HG03095 (cell line): ENCODE results near the gene CDH4.

Experiments used
- ATAC-seq: cut with Tn5 transposase; IDR thresholded peaks from one replicate; pipeline ENCODE4 v1.9.1; 2021; ENCODE audit warnings: moderate library complexity; ENCODE audit not compliant: unreplicated experiment

The CDH4 gene

DNA sequence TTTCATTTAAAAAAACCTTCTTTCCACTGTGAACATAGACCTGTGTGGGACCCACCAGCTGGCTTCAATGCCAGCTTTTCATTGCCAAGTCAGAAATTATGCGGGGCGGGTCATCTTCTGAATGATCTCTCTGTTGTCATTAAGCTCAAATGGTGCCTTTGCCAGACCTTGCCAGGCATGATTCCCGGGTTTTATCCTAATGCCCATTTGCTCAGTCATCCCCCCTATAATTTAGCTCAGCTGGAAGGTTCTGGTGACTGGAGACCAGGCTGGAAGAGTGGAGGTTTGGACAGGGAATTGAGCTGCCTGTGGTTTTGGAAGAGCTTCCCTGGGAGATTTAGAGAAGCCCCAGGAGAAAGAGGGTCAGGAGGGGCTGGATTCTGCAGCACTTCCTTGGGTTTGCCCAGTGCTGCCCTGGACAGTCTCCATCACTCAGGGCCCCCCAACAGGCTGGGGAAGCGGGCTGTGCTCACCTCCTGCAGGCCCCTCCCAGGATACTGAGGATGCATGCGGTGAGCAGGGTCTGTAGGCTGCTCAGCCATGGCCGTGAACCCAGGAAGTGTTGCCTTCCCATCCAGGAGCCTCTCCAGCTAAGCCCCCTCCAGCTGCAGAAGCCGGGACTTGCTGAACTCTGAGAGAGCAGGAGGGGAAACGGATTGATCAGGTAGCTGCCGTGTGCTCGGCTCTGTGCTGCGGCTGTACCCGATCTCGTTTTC is 273.0 kb downstream of the CDH4 start:
- ATAC-seq: no peak

GRCh38 chr20:61525781-61526431 is 273.8 kb downstream of the CDH4 start:
- ATAC-seq: no peak

GRCh38 chr20:61526907-61527306 is 274.8 kb downstream of the CDH4 start:
- ATAC-seq: no peak

DNA sequence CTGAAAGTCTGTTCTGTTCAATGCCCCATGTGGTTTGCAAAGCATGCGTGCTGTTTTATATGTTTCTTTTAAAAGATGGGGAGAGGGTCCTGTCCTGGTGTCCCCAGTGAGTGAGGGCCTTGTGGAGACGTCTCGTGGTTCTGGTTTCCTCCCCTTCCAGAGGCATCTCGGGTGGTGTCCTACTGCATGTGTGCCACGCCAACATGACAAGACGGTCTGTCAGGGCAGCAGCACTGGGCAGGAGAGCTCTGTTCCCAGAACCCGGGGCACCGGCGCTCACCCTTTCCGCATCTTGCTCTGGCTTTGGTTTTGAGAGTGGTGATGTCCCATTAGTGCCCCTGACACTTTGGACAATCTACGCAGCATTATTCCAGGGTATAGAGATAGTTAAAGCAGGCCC is 275.6 kb downstream of the CDH4 start:
- no peak for ATAC-seq

GRCh38 chr20:61528591-61528990 is 276.5 kb downstream of the CDH4 start:
- ATAC-seq: no peak

DNA sequence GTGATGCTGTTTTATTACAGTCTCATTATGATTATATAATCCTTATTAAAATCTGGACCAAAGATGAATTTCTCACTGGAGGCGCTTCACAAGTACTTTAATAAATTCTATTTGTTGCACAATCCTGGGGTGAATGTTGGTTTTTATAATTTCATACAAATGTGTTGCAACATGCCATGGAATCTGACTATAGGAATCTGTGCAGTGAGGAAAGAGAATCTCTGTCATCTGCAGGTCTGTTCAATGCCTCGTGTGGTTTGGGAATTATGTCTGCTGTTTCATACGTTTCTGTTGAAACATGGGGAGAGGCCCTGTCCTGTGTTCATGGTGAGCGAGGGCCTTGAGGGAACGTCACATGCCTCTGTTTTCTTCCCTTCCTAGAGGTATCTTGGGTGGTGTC is 277.3 kb downstream of the CDH4 start:
- ATAC-seq: no peak

DNA sequence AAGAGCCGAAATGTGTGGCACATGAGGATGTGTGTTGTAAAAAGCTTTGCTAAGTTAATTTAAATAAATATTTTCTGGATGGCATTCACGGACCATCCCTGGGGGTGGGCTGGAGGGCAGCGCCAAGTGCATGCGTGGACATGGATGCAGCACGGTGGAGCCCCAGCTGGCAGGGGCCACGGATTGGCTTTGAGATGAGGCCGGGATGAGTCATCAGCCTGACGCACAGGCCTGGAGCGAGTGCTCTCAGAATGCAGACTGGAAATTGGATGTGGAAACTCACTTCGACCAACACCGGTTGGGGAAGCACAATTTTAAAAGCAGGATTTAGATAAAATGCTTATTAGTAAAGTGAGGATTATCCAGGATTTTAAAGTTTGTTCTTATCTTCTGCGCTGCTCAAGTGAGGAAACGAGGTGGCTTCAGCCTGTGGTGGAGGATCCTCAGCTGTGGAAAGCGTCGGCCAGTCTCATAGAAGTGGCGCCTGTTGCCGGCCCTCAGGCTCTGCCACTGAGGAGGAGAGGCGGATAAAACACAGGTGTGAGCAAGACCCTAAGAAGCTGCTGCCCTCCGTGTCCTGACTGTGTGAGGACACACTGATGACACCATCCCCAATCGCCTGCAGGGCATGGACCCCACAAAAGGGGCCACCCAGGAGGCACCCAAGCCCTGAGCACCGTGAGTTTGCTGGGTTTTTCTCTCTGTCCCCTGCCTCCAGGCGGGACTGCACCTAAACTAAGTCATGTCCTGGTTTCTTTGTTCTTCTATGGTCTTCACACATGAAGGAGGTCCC is 279.7 kb downstream of the CDH4 start:
- no peak for ATAC-seq

- no peak for ATAC-seq
Observed at GRCh38 chr20:61532736-61533135, 280.7 kb downstream of the CDH4 start.

DNA sequence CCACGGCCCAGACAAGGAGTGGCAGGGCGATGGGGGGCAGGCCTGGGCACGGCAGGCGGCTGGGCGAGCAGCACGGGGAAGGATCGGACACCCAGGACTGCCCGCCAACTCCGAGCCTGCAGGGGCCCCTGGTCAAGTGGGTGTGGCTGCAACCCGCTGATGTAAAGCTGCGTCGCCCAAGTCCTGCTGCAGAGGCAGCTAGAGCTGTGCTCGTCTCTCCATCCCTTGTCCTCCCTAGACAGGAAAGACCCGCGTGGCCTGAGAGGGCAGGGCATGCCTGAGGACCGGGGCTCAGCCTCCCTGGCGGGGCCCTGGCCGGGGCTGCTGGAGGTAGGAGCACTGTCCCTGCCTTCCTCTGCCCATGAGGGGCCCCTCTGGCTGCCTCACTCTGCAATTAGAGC is 281.2 kb downstream of the CDH4 start:
- no peak for ATAC-seq

GRCh38 chr20:61534346-61534745 is 282.3 kb downstream of the CDH4 start:
- no peak for ATAC-seq

DNA sequence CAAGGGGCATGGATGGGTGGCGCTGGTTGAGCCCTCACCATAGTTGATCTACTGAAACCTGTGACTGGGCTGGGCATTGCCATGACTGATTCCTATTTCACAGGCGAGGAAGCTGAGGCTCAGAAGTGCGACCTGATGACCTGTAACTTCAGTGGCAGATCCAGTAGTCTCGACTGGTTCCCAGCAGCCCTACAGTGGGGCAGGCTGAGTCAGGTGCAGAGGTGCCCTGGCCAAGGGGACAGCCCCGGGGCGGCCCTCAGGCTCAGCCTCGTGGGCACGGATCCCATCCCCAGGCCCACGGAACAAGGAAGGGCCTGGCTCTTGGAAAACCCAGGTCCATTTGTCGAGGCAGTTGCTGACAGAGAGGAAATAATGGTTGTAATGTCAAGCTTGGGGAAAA is 283.0 kb downstream of the CDH4 start:
- no peak for ATAC-seq

DNA sequence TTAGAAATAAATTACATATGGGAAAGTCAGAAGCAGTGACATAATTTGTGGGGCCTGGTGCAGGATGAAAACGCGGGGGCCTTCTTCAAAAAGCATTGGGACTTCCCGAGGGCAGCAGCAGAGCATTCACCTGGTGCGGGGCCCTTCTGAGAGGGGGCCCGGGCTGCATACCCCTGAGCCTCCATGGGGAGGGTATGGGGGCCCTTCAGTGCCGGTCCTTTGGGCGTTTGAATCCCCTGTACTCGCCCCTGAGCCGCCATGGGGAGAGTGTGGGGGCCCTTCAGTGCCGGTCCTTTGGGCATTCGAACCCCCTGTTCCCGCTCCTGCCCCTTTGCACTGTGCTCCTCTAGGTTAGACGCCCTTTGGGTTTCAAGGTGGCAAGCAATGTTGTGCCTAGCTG is 283.5 kb downstream of the CDH4 start:
- no peak for ATAC-seq

- no peak for ATAC-seq
Observed at GRCh38 chr20:61535956-61536355, 283.9 kb downstream of the CDH4 start.

DNA sequence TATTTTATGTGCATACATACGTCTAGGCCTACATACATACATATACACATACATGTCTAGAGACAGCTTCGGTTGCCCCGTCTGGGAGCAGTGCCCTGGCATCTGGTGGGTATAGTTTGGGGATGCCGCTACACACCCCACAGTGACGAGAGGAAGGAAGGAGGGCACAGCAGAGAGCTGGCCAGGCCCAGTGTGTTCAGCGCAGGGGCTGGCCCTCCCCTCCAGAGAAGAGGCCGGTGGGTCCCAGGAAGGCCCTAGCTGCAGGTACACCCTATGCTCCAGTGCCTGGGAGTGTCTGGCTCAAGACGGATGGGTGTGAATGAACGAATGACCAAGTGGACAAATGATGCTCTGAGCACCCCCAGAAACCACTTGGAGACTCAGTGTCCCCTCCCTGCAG is 284.6 kb downstream of the CDH4 start:
- ATAC-seq: no peak

DNA sequence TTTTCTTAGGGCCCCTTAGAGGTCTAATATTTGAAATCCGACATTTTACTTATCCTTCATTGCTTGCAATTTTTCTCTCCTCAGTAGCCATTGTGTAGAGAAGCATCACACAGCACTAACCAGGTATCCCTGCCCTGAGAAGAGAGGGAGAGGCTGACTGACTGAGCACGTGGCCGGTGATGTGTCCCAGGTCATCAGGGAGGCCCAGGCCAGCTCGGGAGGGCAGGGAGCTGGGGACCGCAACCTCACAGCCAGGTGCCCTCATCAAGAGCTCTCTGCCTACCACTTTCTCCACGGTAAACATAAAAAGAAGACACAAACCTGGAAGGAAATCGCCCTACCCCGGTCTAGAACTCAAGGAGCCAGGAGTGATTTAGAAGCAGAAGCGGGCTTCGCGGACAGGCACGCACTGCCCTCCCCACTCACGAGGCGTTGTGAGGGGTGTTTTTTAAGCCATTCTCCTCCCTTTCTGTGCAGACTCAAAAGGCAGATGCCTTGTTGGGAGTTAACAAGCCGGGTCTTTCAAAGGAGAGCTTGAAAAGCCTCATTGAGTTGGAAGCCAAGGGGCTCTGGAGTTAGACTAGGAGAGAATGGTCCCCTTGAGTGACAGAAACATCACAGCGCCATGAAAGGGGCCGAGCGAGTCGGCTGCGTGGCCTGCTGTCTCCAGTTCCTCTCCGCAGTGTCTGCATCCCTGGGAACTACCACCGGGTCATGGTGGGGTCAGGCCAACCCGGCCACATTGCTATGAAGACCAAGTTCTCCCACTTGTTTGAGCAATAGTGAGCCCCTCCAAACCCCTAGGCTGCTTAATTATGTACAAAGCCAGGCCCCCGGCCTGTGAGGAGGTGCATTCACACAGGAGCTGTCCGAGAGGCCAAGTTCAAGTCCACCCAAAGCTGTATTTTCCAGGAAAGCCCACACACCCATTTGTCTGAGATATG is 285.4 kb downstream of the CDH4 start:
- no peak for ATAC-seq

DNA sequence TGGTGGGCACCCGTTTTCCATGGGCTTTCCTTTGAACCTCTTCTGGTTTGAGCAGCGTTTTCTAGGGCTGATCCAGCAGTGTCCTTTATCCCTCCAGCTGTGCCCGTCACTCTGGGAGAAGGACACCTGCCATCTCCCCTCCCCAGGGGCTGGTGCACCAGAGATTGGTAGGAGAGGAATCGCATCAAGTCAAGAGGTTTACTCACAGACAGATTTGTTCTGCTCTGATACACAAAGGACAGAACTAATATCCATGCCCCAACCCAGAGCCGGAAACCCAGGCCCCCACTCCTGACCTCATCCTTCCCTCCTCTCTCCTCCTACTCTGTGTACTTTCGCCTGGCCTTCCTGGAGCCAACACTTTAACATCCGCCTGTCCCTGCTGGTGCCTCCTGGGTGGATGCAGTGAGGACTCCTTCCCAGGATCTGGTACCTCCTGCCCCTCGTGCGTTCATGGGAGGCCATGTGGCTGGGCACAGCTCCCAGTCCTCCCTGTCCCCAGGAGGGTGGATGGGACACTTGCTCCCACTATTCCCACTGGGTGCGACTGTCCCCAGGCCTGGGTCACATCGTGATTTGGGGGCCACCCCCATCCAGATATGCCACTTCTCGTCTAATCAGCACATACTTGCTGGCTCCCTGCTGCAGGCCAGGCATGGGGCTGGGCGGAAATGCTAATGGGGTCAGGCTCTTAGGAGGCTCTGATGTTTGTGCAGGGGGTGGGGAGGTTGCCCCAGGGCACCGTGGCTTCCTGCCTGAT is 286.3 kb downstream of the CDH4 start:
- no peak for ATAC-seq

- ATAC-seq: no peak
Observed at GRCh38 chr20:61538943-61539265, 286.8 kb downstream of the CDH4 start.

DNA sequence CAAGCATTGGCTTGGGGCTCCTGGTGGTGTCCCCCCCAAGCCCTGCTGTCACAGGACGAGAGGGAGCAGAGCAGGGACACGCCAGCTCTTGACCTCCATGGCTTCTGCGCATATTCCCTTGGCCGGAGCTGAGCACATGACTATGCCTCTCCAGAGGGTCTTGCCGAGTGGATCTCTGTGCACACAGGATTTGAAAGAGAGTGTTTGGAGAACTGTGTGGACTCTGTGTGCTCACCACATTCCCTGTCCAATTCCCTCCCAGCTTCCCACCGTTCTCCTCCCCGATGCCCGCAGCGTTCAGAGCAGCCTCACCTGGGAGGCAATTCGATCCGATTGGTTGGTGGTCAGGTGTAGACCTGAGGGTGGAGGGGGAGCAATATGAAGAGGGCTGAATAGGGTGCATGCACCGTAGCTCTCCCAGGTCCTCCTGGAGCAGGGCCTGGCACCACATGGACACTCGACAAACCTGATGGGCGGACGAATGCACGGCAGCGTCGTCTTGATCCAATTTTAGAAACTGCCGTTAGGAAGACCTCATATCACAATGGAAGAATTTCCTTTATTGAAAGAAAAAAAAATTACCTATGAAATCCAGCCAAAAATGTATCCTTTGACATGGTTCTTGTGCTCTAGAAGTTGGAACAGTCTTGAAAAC is 287.8 kb downstream of the CDH4 start:
- no peak for ATAC-seq

DNA sequence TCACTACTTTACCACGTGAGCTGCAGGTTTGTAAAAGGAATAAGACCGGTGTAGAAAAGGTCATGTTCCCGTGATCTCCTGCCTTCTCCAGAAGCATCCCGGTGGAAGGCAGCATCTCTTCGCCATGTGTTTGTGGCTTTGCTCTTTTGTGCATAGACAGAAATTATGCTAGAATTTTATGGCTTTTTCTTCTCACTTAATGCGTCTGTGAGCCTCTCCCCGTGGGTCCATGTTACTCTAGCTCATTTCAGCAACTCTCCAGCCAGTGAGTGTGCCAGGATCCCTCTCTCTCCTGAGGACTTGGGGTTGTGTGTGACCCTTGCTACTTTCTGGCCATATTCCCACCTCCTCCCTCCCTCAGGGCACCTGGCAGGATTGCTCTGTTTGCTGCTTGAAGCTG is 289.5 kb downstream of the CDH4 start:
- ATAC-seq: no peak

GRCh38 chr20:61543086-61543485 is 291.0 kb downstream of the CDH4 start:
- no peak for ATAC-seq
